Measurements from ENCODE around the gene ENOPH1. TPM values are rescaled to one million over a fixed set of nuclear protein-coding genes. Genes with fewer than 3 reads are reported as not detected.

ENOPH1 gene
- total and polyA plus RNA-seq, 2 experiments from 2014 or later: 34.0 to 35.6 TPM

- H3K36me3 ChIP-seq (ENCODE audit: low read depth): no peaks in the 10 kb centered on the region
- TF ChIP-seq EZH2 (IDR thresholded peaks at IDR 0.05; ENCODE audit: insufficient read depth, poor library complexity, severe bottlenecking) (no peak), EZH2phosphoT487 (IDR thresholded peaks at IDR 0.05; ENCODE audit: insufficient read depth, low read depth) (no peak)
- H3K27ac ChIP-seq: no peak overlapping the region
- H3K9me2 ChIP-seq (ENCODE audit: insufficient read depth): no peaks in the 10 kb centered on the region
- no peaks in the 10 kb centered on the region for H4K20me1 ChIP-seq (ENCODE audit: insufficient read depth)
- H3K4me2 ChIP-seq (ENCODE audit: unreplicated experiment): no peak overlapping the region
- H3K9ac ChIP-seq: no peak overlapping the region
- DNase-seq: no peak
- peaks cover 7% of the 10 kb centered on the region; the same call in 1 of the 2 replicates for H3K4me1 ChIP-seq (ENCODE audit: insufficient read depth)
- no peaks in the 10 kb centered on the region for H3K27me3 ChIP-seq (replicated peaks; ENCODE audit: insufficient read depth)
- no peaks in the 10 kb centered on the region for H3F3A ChIP-seq (ENCODE audit: insufficient read depth)
- no peak overlapping the region for H3K4me3 ChIP-seq
- in situ Hi-C loops (cut with MboI): no loop called here
- no peak overlapping the region for H2AFZ ChIP-seq
- WGBS, 2 experiments (ENCODE audit: low coverage in 1 of 2, low lambda C conversion rate in 2 of 2, missing lambda C conversion rate in 2 of 2): 97 to 98% methylated on average over 2 of the region's 2 CpGs
- H3K9me3 ChIP-seq (ENCODE audit: low read depth): no peaks in the 10 kb centered on the region
- peaks cover 88% of the 10 kb centered on the region for H3K79me2 ChIP-seq (ENCODE audit: insufficient read depth)
These were observed 3.4 kb downstream of the ENOPH1 start for GRCh38 chr4:82433791-82434190.

GRCh38 chr4:82434949-82435348 lies 4.6 kb downstream of the ENOPH1 start:
- H3K79me2 ChIP-seq (ENCODE audit: insufficient read depth): peaks cover 96% of the 10 kb centered on the region
- H2AFZ ChIP-seq: no peak overlapping the region
- 98% methylated on average over 7 of the region's 7 CpGs for WGBS, 2 experiments (ENCODE audit: low coverage in 1 of 2, low lambda C conversion rate in 2 of 2, missing lambda C conversion rate in 2 of 2)
- in situ Hi-C loops (cut with MboI): no loop called here
- H3K4me2 ChIP-seq (ENCODE audit: unreplicated experiment): no peak overlapping the region
- H3K36me3 ChIP-seq (ENCODE audit: low read depth): no peaks in the 10 kb centered on the region
- no peaks in the 10 kb centered on the region for H3F3A ChIP-seq (ENCODE audit: insufficient read depth)
- no peak for TF ChIP-seq EZH2phosphoT487 (IDR thresholded peaks at IDR 0.05; ENCODE audit: insufficient read depth, low read depth)
- no peak for TF ChIP-seq EZH2 (IDR thresholded peaks at IDR 0.05; ENCODE audit: insufficient read depth, poor library complexity, severe bottlenecking)
- H3K9me2 ChIP-seq (ENCODE audit: insufficient read depth): no peaks in the 10 kb centered on the region
- H3K9me3 ChIP-seq (ENCODE audit: low read depth): no peaks in the 10 kb centered on the region
- H4K20me1 ChIP-seq (ENCODE audit: insufficient read depth): no peaks in the 10 kb centered on the region
- DNase-seq: no peak
- no peak overlapping the region for H3K27ac ChIP-seq
- H3K27me3 ChIP-seq (replicated peaks; ENCODE audit: insufficient read depth): no peaks in the 10 kb centered on the region
- no peak overlapping the region for H3K9ac ChIP-seq
- peaks cover 7% of the 10 kb centered on the region; the same call in 1 of the 2 replicates for H3K4me1 ChIP-seq (ENCODE audit: insufficient read depth)
- no peak overlapping the region for H3K4me3 ChIP-seq

- Histone ChIP-seq H3K4me1 (ENCODE audit: insufficient read depth) (peaks cover 7% of the 10 kb centered on the region; the same call in 1 of the 2 replicates), H3K4me3 (no peak overlapping the region), H3K4me2 (ENCODE audit: unreplicated experiment) (no peak overlapping the region), H3K79me2 (ENCODE audit: insufficient read depth) (peaks cover 100% of the 10 kb centered on the region), H3K9ac (no peak overlapping the region), H3K27me3 (replicated peaks; ENCODE audit: insufficient read depth) (no peaks in the 10 kb centered on the region), H3K27ac (no peak overlapping the region), H3F3A (ENCODE audit: insufficient read depth) (no peaks in the 10 kb centered on the region), H3K36me3 (ENCODE audit: low read depth) (no peaks in the 10 kb centered on the region), H3K9me2 (ENCODE audit: insufficient read depth) (no peaks in the 10 kb centered on the region), H2AFZ (no peak overlapping the region), H4K20me1 (ENCODE audit: insufficient read depth) (no peaks in the 10 kb centered on the region), H3K9me3 (ENCODE audit: low read depth) (no peaks in the 10 kb centered on the region)
- in situ Hi-C loops (cut with MboI): no loop called here
- DNase-seq: no peak
- 98 to 100% methylated on average over 5 of the region's 5 CpGs for WGBS, 2 experiments (ENCODE audit: low coverage in 1 of 2, low lambda C conversion rate in 2 of 2, missing lambda C conversion rate in 2 of 2)
- TF ChIP-seq EZH2phosphoT487 (IDR thresholded peaks at IDR 0.05; ENCODE audit: insufficient read depth, low read depth) (no peak), EZH2 (IDR thresholded peaks at IDR 0.05; ENCODE audit: insufficient read depth, poor library complexity, severe bottlenecking) (no peak)
These were observed 5.7 kb downstream of the ENOPH1 start for GRCh38 chr4:82436130-82436529.

- Histone ChIP-seq H3K79me2 (ENCODE audit: insufficient read depth) (peaks cover 100% of the 10 kb centered on the region), H3F3A (ENCODE audit: insufficient read depth) (no peaks in the 10 kb centered on the region), H3K9ac (no peak overlapping the region), H2AFZ (no peak overlapping the region), H3K27me3 (replicated peaks; ENCODE audit: insufficient read depth) (no peaks in the 10 kb centered on the region), H3K4me3 (no peak overlapping the region), H3K36me3 (ENCODE audit: low read depth) (no peaks in the 10 kb centered on the region), H3K9me2 (ENCODE audit: insufficient read depth) (no peaks in the 10 kb centered on the region), H3K4me1 (ENCODE audit: insufficient read depth) (peaks cover 7% of the 10 kb centered on the region; the same call in 1 of the 2 replicates), H3K9me3 (ENCODE audit: low read depth) (no peaks in the 10 kb centered on the region), H3K4me2 (ENCODE audit: unreplicated experiment) (no peak overlapping the region), H3K27ac (no peak overlapping the region), H4K20me1 (ENCODE audit: insufficient read depth) (no peaks in the 10 kb centered on the region)
- in situ Hi-C loops (cut with MboI): no loop called here
- no peak for TF ChIP-seq EZH2 (IDR thresholded peaks at IDR 0.05; ENCODE audit: insufficient read depth, poor library complexity, severe bottlenecking)
- no peak for TF ChIP-seq EZH2phosphoT487 (IDR thresholded peaks at IDR 0.05; ENCODE audit: insufficient read depth, low read depth)
- 90 to 93% methylated on average over 4 of the region's 4 CpGs for WGBS, 2 experiments (ENCODE audit: low coverage in 1 of 2, low lambda C conversion rate in 2 of 2, missing lambda C conversion rate in 2 of 2)
- no peak for DNase-seq
These were observed 6.4 kb downstream of the ENOPH1 start for GRCh38 chr4:82436780-82437179.
